Spleen (tissue), 7 donors: ENCODE results near the gene TMEM256.

ENCODE experiments used
- CTCF ChIP-seq, 11 experiments: fragments of 200-600 bp in 7 of 11; fragments of 450-650 bp in 4 of 11; sonication (generic) in 4 of 11; IDR thresholded peaks in 8 of 11; conservative IDR thresholded peaks in 3 of 11; 1 replicate in 7 of 11; 2 replicates in 4 of 11; pipeline versions ENCODE4 v1.4.0 to v1.8.0; 2016 to 2021; ENCODE audit warnings: antibody characterized with exemption in 11 of 11, inconsistent platforms in 4 of 11, mild to moderate bottlenecking in 1 of 11
- POLR2A ChIP-seq, 3 donors: fragments of 450-650 bp; IDR thresholded peaks; one replicate each; pipeline ENCODE4 v1.5.1; 2017; ENCODE audit warnings: antibody characterized with exemption in 3 of 3, mild to moderate bottlenecking in 1 of 3
- POLR2AphosphoS5 ChIP-seq, 3 donors: sonication (generic); formaldehyde crosslinking; IDR thresholded peaks; one replicate each; pipeline ENCODE4 v1.5.1; 2017; ENCODE audit warnings: antibody characterized with exemption in 3 of 3
- donor health status: DM: no; HTN: no; CAD: no; lungs with moderate emphysema.
- donor health status: DM: no; HTN: no; CAD: no.
- donor health status: DM: no; HTN: no; CAD: no.

GRCh38 chr17:7429722-7430121 is 25.8 kb upstream of the TMEM256 start:
- TF ChIP-seq POLR2A (IDR thresholded peaks at IDR 0.05) (no peak), CTCF (IDR thresholded peaks at IDR 0.05 in 8 of 11, conservative IDR thresholded peaks at IDR 0.05 in 3 of 11) (no peak), POLR2AphosphoS5 (IDR thresholded peaks at IDR 0.05) (no peak)
